Epithelial cell of esophagus (primary cell): ENCODE data around the gene INPP5A.

Experiments used
- DNase-seq: peaks from one replicate; pipeline ENCODE4 v3.0.0; 2010; ENCODE audit warnings: low read depth
- H3K4me3 ChIP-seq: 2 replicates; pipeline ENCODE4 v1.5.1; 2011; ENCODE audit warnings: mild to moderate bottlenecking, low read length, control low read depth
- TF ChIP-seq, protein P1 (sequence below): IDR thresholded peaks from 2 replicates; pipeline ENCODE4 v1.5.1; 2011; ENCODE audit warnings: low read depth, mild to moderate bottlenecking, low read length, control low read depth, inconsistent platforms; ENCODE audit not compliant: insufficient read depth; ENCODE audit errors: missing control alignments

The INPP5A gene

DNA sequence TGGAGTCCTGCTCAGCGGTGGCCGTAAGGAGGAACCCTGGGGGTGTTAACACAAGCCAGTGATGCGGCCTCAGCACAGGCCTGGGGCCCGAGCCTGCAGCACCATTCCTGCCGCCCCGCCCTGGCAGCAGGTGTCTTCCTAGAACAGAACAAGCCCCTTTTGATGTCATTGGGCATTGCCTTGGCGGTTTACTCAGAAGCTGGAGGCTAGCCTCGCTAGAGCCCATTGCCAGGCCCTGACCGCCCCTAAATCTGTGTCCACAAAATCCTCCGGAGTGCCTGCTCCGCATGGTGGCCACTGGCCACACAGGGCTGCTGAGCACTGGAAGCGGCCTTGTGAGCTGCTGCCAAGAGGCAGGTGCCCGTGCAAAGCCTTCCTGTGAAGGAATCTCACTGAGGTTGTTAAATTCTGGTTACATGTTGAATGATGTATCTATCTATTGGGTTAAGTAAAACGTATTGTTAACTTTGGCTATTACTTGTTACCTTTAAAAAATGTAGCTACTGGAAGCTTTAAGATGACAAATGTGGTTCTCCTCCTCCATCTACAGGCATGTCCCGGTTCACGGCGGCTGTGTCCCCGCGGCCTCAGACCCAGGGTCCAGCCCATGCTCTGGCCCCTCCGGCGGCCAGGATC lies 1.2 kb upstream of the INPP5A start:
- peak overlapping the region; percentile 55 for H3K4me3 ChIP-seq
- DNase-seq: no peak
- TF ChIP-seq, protein P1, sequence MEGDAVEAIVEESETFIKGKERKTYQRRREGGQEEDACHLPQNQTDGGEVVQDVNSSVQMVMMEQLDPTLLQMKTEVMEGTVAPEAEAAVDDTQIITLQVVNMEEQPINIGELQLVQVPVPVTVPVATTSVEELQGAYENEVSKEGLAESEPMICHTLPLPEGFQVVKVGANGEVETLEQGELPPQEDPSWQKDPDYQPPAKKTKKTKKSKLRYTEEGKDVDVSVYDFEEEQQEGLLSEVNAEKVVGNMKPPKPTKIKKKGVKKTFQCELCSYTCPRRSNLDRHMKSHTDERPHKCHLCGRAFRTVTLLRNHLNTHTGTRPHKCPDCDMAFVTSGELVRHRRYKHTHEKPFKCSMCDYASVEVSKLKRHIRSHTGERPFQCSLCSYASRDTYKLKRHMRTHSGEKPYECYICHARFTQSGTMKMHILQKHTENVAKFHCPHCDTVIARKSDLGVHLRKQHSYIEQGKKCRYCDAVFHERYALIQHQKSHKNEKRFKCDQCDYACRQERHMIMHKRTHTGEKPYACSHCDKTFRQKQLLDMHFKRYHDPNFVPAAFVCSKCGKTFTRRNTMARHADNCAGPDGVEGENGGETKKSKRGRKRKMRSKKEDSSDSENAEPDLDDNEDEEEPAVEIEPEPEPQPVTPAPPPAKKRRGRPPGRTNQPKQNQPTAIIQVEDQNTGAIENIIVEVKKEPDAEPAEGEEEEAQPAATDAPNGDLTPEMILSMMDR: no peak

GRCh38 chr10:132536877-132537683 lies 507 bp upstream of the INPP5A start:
- TF ChIP-seq, protein P1: no peak
- H3K4me3 ChIP-seq: peak overlapping the region; percentile 55
- DNase-seq: peak; percentile 99

- TF ChIP-seq, protein P1: no peak
- H3K4me3 ChIP-seq: peak overlapping the region; percentile 66
- no peak for DNase-seq
Observed at GRCh38 chr10:132538031-132538789, 623 bp downstream of the INPP5A start.

- no peak for DNase-seq
- H3K4me3 ChIP-seq: peak overlapping the region; percentile 66
- TF ChIP-seq, protein P1: no peak
Observed at GRCh38 chr10:132538790-132539421, 1.3 kb downstream of the INPP5A start.

GRCh38 chr10:132539431-132539839 lies 1.8 kb downstream of the INPP5A start:
- H3K4me3 ChIP-seq: no peak overlapping the region
- TF ChIP-seq, protein P1: no peak
- no peak for DNase-seq

DNA sequence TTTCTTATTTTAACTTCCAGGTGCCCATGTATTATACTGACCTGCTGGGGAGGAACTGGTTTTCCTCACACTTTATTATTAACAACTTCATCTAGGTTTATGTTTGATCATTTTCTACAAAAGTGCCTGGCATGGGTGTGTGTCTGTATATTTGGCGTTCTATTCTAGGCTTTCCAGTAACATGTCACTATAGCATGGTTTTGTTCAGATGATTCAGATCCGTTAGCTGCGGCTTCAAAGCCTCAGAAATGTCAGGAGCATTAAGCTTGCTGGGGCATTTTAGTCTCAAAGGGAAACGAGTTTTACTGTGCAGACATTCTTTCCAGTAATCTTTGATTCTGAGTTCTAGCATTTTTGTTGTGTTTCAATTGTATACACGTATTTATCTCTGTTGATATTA lies 2.3 kb downstream of the INPP5A start:
- H3K4me3 ChIP-seq: no peak overlapping the region
- DNase-seq: peak; percentile 39

More for the DNA sequence above, 2.3 kb downstream of the INPP5A start:
- TF ChIP-seq, protein P1: no peak
